Measurements from ENCODE around the gene MTAP. TPM values are rescaled to one million over a fixed set of nuclear protein-coding genes. Genes with fewer than 3 reads are reported as not detected.

The MTAP gene
- total RNA-seq, 1 experiment from 2014 or later = not detected

DNA sequence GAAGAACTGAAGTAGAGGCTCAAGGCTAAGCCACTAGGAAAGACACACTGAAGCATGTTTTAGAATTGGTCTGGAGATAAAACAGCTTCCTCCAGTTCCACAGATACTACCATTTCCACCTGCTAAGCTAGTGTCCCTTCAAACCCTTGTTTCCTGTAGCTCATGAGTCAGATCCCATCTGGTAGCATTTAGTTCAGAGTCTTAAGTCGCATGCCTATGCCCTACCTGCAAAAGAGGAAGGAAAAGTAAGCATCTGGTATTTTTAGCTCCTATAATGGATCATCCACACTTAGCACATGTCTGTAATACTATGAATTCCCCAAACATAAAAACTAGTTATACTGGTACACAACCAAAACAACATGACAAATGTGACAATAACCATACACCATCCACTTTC lies 99.7 kb downstream of the MTAP start:
- ChIA-PET POLR2A (no interaction called here), CTCF (no interaction called here)
- BruUV-seq (replicated peaks) = no TSS peak
- no peaks in the 10 kb centered on the region for H3K27me3 Mint-ChIP-seq (ENCODE audit: insufficient read depth, unreplicated experiment)
- DNase-seq (ENCODE audit: unreplicated experiment) = no peak
- TF ChIP-seq CTCF (IDR thresholded peaks at IDR 0.05; ENCODE audit: unreplicated experiment) = no peak
- no peaks in the 10 kb centered on the region for H3K9me3 Mint-ChIP-seq (ENCODE audit: unreplicated experiment)
- H3K4me3 Mint-ChIP-seq (ENCODE audit: unreplicated experiment) = no peak overlapping the region
- H3K4me1 Mint-ChIP-seq (ENCODE audit: insufficient read depth, unreplicated experiment) = no peaks in the 10 kb centered on the region
- intact Hi-C loops (cut with micrococcal nuclease) = no loop called here
- no peak overlapping the region for H3K27ac Mint-ChIP-seq (ENCODE audit: low read depth, unreplicated experiment)
- no peaks in the 10 kb centered on the region for H3K36me3 Mint-ChIP-seq (ENCODE audit: insufficient read depth, unreplicated experiment)

DNA sequence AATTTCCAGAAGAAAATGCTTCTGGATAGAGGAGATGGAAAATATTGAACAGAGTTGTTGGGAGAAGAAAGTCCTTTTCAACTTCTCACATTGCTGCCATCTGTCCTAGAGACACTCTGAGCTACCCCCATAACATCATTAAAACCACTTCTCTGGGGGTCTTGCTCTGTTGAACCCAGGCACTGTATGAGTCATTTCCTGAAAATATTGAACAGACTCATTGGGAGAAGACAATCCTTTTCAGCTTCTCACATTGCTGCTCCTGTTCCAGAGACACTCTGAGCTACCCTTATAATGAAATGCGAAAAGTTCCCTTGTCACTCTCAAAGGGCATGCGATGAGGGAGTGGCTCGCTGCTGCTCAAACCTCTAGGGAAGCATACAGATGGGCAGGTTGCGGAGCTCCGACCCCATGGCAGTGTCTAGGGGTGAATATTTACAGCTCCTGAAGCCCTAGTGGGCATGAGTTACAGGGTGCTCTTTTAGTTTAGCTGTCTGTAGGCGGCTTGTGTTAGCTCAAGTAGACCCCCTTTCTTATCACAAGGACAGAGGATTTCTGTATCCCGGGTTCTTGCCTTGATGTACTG lies 101.0 kb downstream of the MTAP start:
- no peak overlapping the region for H3K4me3 Mint-ChIP-seq (ENCODE audit: unreplicated experiment)
- H3K36me3 Mint-ChIP-seq (ENCODE audit: insufficient read depth, unreplicated experiment) = no peaks in the 10 kb centered on the region
- no TSS peak for BruUV-seq (replicated peaks)
- no peak for DNase-seq (ENCODE audit: unreplicated experiment)
- TF ChIP-seq CTCF (IDR thresholded peaks at IDR 0.05; ENCODE audit: unreplicated experiment) = no peak
- intact Hi-C loops (cut with micrococcal nuclease) = no loop called here
- no peaks in the 10 kb centered on the region for H3K9me3 Mint-ChIP-seq (ENCODE audit: unreplicated experiment)
- no peaks in the 10 kb centered on the region for H3K27me3 Mint-ChIP-seq (ENCODE audit: insufficient read depth, unreplicated experiment)
- H3K27ac Mint-ChIP-seq (ENCODE audit: low read depth, unreplicated experiment) = no peak overlapping the region
- CTCF ChIA-PET = no interaction called here
- POLR2A ChIA-PET = no interaction called here
- no peaks in the 10 kb centered on the region for H3K4me1 Mint-ChIP-seq (ENCODE audit: insufficient read depth, unreplicated experiment)

DNA sequence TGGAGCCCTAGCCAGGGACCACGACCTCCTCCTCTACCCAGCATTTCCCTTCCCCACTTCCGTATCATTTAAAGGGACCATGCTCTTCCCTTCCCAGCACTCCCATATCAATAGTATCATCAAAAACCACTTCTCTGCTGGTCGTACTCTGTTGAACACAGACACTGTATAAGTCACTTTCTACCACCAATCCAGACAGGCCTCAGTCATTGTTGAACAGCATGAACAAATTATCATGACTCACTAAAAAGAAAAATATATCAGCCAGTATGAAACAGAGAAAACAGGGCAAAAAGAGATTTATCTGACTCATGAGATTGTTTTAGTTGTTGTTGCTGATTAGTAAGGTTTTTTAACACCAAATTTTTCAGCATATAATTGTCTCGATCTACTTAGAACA lies 101.9 kb downstream of the MTAP start:
- Mint-ChIP-seq H3K4me1 (ENCODE audit: insufficient read depth, unreplicated experiment) (no peaks in the 10 kb centered on the region), H3K27ac (ENCODE audit: low read depth, unreplicated experiment) (no peak overlapping the region), H3K4me3 (ENCODE audit: unreplicated experiment) (no peak overlapping the region), H3K9me3 (ENCODE audit: unreplicated experiment) (no peaks in the 10 kb centered on the region), H3K27me3 (ENCODE audit: insufficient read depth, unreplicated experiment) (no peaks in the 10 kb centered on the region), H3K36me3 (ENCODE audit: insufficient read depth, unreplicated experiment) (no peaks in the 10 kb centered on the region)
- no TSS peak for BruUV-seq (replicated peaks)
- POLR2A ChIA-PET = no interaction called here
- CTCF ChIA-PET = no interaction called here
- intact Hi-C loops (cut with micrococcal nuclease) = no loop called here
- DNase-seq (ENCODE audit: unreplicated experiment) = no peak
- no peak for TF ChIP-seq CTCF (IDR thresholded peaks at IDR 0.05; ENCODE audit: unreplicated experiment)

GRCh38 chr9:21904776-21905175 lies 102.3 kb downstream of the MTAP start:
- Mint-ChIP-seq H3K4me3 (ENCODE audit: unreplicated experiment) (no peak overlapping the region), H3K27me3 (ENCODE audit: insufficient read depth, unreplicated experiment) (no peaks in the 10 kb centered on the region), H3K4me1 (ENCODE audit: insufficient read depth, unreplicated experiment) (no peaks in the 10 kb centered on the region), H3K36me3 (ENCODE audit: insufficient read depth, unreplicated experiment) (no peaks in the 10 kb centered on the region), H3K27ac (ENCODE audit: low read depth, unreplicated experiment) (no peak overlapping the region), H3K9me3 (ENCODE audit: unreplicated experiment) (no peaks in the 10 kb centered on the region)
- ChIA-PET POLR2A (no interaction called here), CTCF (no interaction called here)
- no peak for TF ChIP-seq CTCF (IDR thresholded peaks at IDR 0.05; ENCODE audit: unreplicated experiment)
- intact Hi-C loops (cut with micrococcal nuclease) = no loop called here
- BruUV-seq (replicated peaks) = no TSS peak
- no peak for DNase-seq (ENCODE audit: unreplicated experiment)

Measured in MCF 10A (cell line).